K562 (cell line): ENCODE results near the gene KCNK4. TPM values are rescaled to one million over a fixed set of nuclear protein-coding genes. Genes with fewer than 3 reads are reported as not detected.

Experiments
- ATAC-seq: fragments of 200-7000 bp; cut with Tn5 transposase; 3 replicates; pipeline ENCODE4 v1.9.1; 2020; ENCODE audit warnings: moderate library complexity
- BruUV-seq: library from RNA; stranded (reverse); fragments of 400-500 nt; replicated peaks from 2 replicates; lab custom pipeline; 2021; lab: Mats Ljungman, UMichigan
- CTCF ChIA-PET: fragments of 300-600 bp; formaldehyde crosslinking; extraction: SDS; loops from one replicate; lab custom pipeline; 2021; ENCODE audit warnings: low intra/inter-chr PET ratio; lab: Yijun Ruan, JAX
- POLR2A ChIA-PET: fragments of 300-600, 350-650 bp; sonication (Branson Sonifier 250); formaldehyde crosslinking; extraction: SDS; loops from one replicate; lab custom pipeline; 2021; ENCODE audit warnings: antibody characterized with exemption, inconsistent platforms; lab: Yijun Ruan, JAX
- DNase-seq, 4 experiments: peaks; one replicate each; pipeline versions ENCODE4 v3.0.0 to v3.0.0-alpha.2; 2011 to 2018; ENCODE audit warnings: low spot score in 3 of 4, mixed read lengths in 3 of 4; ENCODE audit errors: extremely low read depth in 1 of 4
- FAIRE-seq: peaks from 2 replicates; lab custom pipeline; 2011; peaks lifted over from hg19 to GRCh38; lab: Jason Lieb, UNC
- H2AFZ ChIP-seq: 2 replicates; pipeline ENCODE4 v1.6.0; 2011; ENCODE audit warnings: low read depth, low read length, control low read depth, inconsistent platforms
- H3K27ac ChIP-seq: fragments of 200-600 bp; 3 replicates; pipeline ENCODE4 v1.8.0; 2011; ENCODE audit warnings: low read depth, mild to moderate bottlenecking, control low read depth, inconsistent platforms, low read length, moderate library complexity, mixed read lengths; ENCODE audit errors: extremely low read depth
- H3K27me3 ChIP-seq, 2 experiments: fragments of 300-600 bp in 1 of 2; 2 replicates in 1 of 2; 3 replicates in 1 of 2; pipeline versions ENCODE4 v1.6.0 to v1.8.0; 2011; ENCODE audit warnings: inconsistent platforms in 2 of 2, low read length in 2 of 2, mild to moderate bottlenecking in 1 of 2, mixed read lengths in 1 of 2, moderate library complexity in 1 of 2; ENCODE audit not compliant: control insufficient read depth in 2 of 2, insufficient read depth in 2 of 2
- H3K36me3 ChIP-seq: fragments of 300-600 bp; 3 replicates; pipeline ENCODE4 v1.8.0; 2011; ENCODE audit warnings: mild to moderate bottlenecking, low read length, inconsistent platforms; ENCODE audit not compliant: control insufficient read depth, insufficient read depth
- H3K4me1 ChIP-seq, 2 experiments: fragments of 200-600 bp in 1 of 2; replicated peaks in 1 of 2; 2 replicates in 1 of 2; 3 replicates in 1 of 2; pipeline versions ENCODE4 v1.5.1 to v1.8.0; 2011; ENCODE audit warnings: inconsistent platforms in 2 of 2, low read length in 2 of 2, mild to moderate bottlenecking in 1 of 2, mixed read lengths in 1 of 2, moderate library complexity in 1 of 2; ENCODE audit not compliant: control insufficient read depth in 2 of 2, insufficient read depth in 2 of 2
- H3K4me2 ChIP-seq: 2 replicates; pipeline ENCODE4 v1.6.1; 2011; ENCODE audit warnings: low read length, control low read depth, inconsistent platforms, mixed read lengths; ENCODE audit not compliant: insufficient read depth
- H3K4me3 ChIP-seq: fragments of 200-600 bp; sonication (generic), shearing (Covaris generic); 2 replicates; pipeline ENCODE4 v1.5.1; 2016; ENCODE audit warnings: control low read depth, inconsistent platforms
- H3K79me2 ChIP-seq: fragments of 200-600 bp; 3 replicates; pipeline ENCODE4 v1.8.0; 2011; ENCODE audit warnings: low read length, inconsistent platforms; ENCODE audit not compliant: control insufficient read depth, insufficient read depth
- H3K9ac ChIP-seq, 2 experiments: 2 replicates each; pipeline versions ENCODE4 v1.6.0 to v1.6.1; 2011; ENCODE audit warnings: low read depth in 2 of 2, low read length in 2 of 2, control low read depth in 1 of 2, inconsistent platforms in 1 of 2, mild to moderate bottlenecking in 1 of 2, mixed read lengths in 1 of 2; ENCODE audit not compliant: insufficient read depth in 1 of 2
- H3K9me1 ChIP-seq: one replicate; pipeline ENCODE4 v1.6.0; 2011; ENCODE audit warnings: inconsistent platforms, mild to moderate bottlenecking, low read length, moderate library complexity; ENCODE audit not compliant: control insufficient read depth, insufficient read depth
- H3K9me3 ChIP-seq: replicated peaks from 2 replicates; pipeline ENCODE4 v1.5.1; 2011; ENCODE audit warnings: low read depth, low read length, inconsistent platforms; ENCODE audit not compliant: control insufficient read depth, insufficient read depth
- H4K20me1 ChIP-seq: replicated peaks from 2 replicates; pipeline ENCODE4 v1.6.1; 2011; ENCODE audit warnings: low read length, inconsistent platforms, mixed read lengths; ENCODE audit not compliant: control insufficient read depth, insufficient read depth
- DMBX1 ChIP-seq: fragments of 250-450 bp; sonication (Bioruptor Pico); IDR thresholded peaks from 2 replicates; pipeline ENCODE4 v1.8.0; 2022; ENCODE audit warnings: inconsistent platforms, mild to moderate bottlenecking, moderate library complexity, borderline replicate concordance
- GABPA ChIP-seq: fragments of 200-800 bp; sonication (Bioruptor generic); conservative IDR thresholded peaks from 2 replicates; pipeline ENCODE4 v1.6.1; 2016; ENCODE audit warnings: low read depth, missing genetic modification characterization, missing compliant biosample characterization
- HMGN3 ChIP-seq: IDR thresholded peaks from 2 replicates; pipeline ENCODE4 v1.6.1; 2011; ENCODE audit warnings: borderline replicate concordance, low read depth, mild to moderate bottlenecking, mixed read lengths, low read length; ENCODE audit not compliant: insufficient read length; ENCODE audit errors: extremely low read depth
- HNRNPLL ChIP-seq: fragments of 200-400 bp; formaldehyde crosslinking; IDR thresholded peaks from 2 replicates; pipeline ENCODE4 v1.6.1; 2017; ENCODE audit warnings: low read length, low read depth, mild to moderate bottlenecking; ENCODE audit not compliant: poor library complexity, severe bottlenecking
- IFI16 ChIP-seq: fragments of 250-450 bp; sonication (Bioruptor Pico); IDR thresholded peaks from 2 replicates; pipeline ENCODE4 v2.1.2; 2022; ENCODE audit warnings: mild to moderate bottlenecking, inconsistent platforms
- NFIC ChIP-seq: fragments of 450-650 bp; IDR thresholded peaks from 2 replicates; pipeline ENCODE4 v1.6.1; 2017; ENCODE audit warnings: mild to moderate bottlenecking, inconsistent platforms
- NR4A1 ChIP-seq, 2 experiments: fragments of 250-450 bp in 1 of 2; fragments of 450-650 bp in 1 of 2; sonication (Bioruptor Pico) in 1 of 2; IDR thresholded peaks; 2 replicates each; pipeline versions ENCODE4 v1.4.0 to v1.6.1; 2016 to 2020; ENCODE audit warnings: mild to moderate bottlenecking in 2 of 2, missing compliant biosample characterization in 1 of 2, missing genetic modification characterization in 1 of 2, moderate library complexity in 1 of 2
- PCBP1 ChIP-seq: fragments of 200-400 bp; formaldehyde crosslinking; IDR thresholded peaks from 2 replicates; pipeline ENCODE4 v1.6.1; 2018; ENCODE audit warnings: mild to moderate bottlenecking, low read depth, low read length; ENCODE audit not compliant: poor library complexity, severe bottlenecking
- PRMT5 ChIP-seq: sonication (generic); formaldehyde crosslinking; IDR thresholded peaks from 2 replicates; pipeline ENCODE4 v1.5.0; 2020; ENCODE audit warnings: missing genetic modification reagents
- PTBP1 ChIP-seq: fragments of 200-400 bp; formaldehyde crosslinking; IDR thresholded peaks from 2 replicates; pipeline ENCODE4 v1.6.1; 2017; ENCODE audit warnings: low read depth, low read length
- RCOR1 ChIP-seq, 2 experiments: IDR thresholded peaks; 2 replicates each; pipeline ENCODE4 v1.6.1; 2012; ENCODE audit warnings: low read depth in 2 of 2, low read length in 2 of 2, borderline replicate concordance in 1 of 2, improper control_type of control experiment in 1 of 2
- SMAD4 ChIP-seq: fragments of 250-450 bp; sonication (Bioruptor Pico); conservative IDR thresholded peaks from 2 replicates; pipeline ENCODE4 v1.8.0; 2021; ENCODE audit warnings: inconsistent platforms, mild to moderate bottlenecking, moderate library complexity
- SRF ChIP-seq, 2 experiments: fragments of 250-450, 450-650 bp in 1 of 2; sonication (Bioruptor Pico) in 1 of 2; sonication (generic) in 1 of 2; formaldehyde crosslinking; IDR thresholded peaks; 2 replicates each; pipeline versions ENCODE4 v1.5.0 to v1.5.1; 2020 to 2022; ENCODE audit warnings: mild to moderate bottlenecking in 1 of 2, missing genetic modification reagents in 1 of 2
- TAF9B ChIP-seq: fragments of 450-650 bp; IDR thresholded peaks from 2 replicates; pipeline ENCODE4 v1.6.1; 2018; ENCODE audit warnings: mild to moderate bottlenecking; ENCODE audit not compliant: partially characterized antibody
- ZBTB7A ChIP-seq: IDR thresholded peaks from 2 replicates; pipeline ENCODE4 v1.6.1; 2011; ENCODE audit warnings: low read depth, mild to moderate bottlenecking, low read length, moderate library complexity, borderline replicate concordance; ENCODE audit not compliant: control insufficient read depth
- ZNF224 ChIP-seq: sonication (generic); formaldehyde crosslinking; IDR thresholded peaks from 2 replicates; pipeline ENCODE4 v1.8.0; 2022; ENCODE audit warnings: mild to moderate bottlenecking, missing genetic modification reagents
- ZNF282 ChIP-seq: sonication (generic); formaldehyde crosslinking; IDR thresholded peaks from 2 replicates; pipeline ENCODE4 v1.8.1; 2023; ENCODE audit warnings: missing genetic modification reagents
- ZNF511 ChIP-seq: sonication (generic); formaldehyde crosslinking; IDR thresholded peaks from 2 replicates; pipeline ENCODE4 v1.8.0; 2022; ENCODE audit warnings: mild to moderate bottlenecking, missing genetic modification reagents
- WGBS: fragments of 100-300 bp; shearing (Covaris generic); methylation state at CpG from one replicate; pipeline ENCODE4 v1.1.6; 2016; ENCODE audit warnings: low coverage, mixed read lengths; ENCODE audit not compliant: insufficient coverage; ENCODE audit errors: missing lambda C conversion rate; 5-methylcytosine and 5-hydroxymethylcytosine counted together
- in situ Hi-C: fragments of 300-500 bp; cut with MboI; formaldehyde crosslinking; loops from 4 replicates; pipeline ENCODE4 v1.15.0; 2018; ENCODE audit warnings: inconsistent platforms, mixed read lengths
- intact Hi-C: fragments of 100-400 bp; cut with micrococcal nuclease; formaldehyde crosslinking; loops from 2 replicates; pipeline ENCODE4 v1.14.2; 2022
- polyA plus RNA-seq, 8 experiments: library from polyadenylated mRNA; depleted of rRNA in 4 of 8; stranded (reverse) in 5 of 8; unstranded in 3 of 8; fragments of >200 nt; fragmentation: Nextera tagmentation in 2 of 8; fragmentation: Illumina TruSeq in 1 of 8; extraction: Ambion mirVana in 2 of 8; extraction: Trizol in 1 of 8; gene quantifications; 2 replicates each; pipeline versions ENCODE4 v1.2.1 to v1.2.3, GENCODE V29; 2011 to 2014; ENCODE audit warnings: inconsistent platforms in 1 of 8, missing spikeins in 1 of 8
- total RNA-seq, 7 experiments: library from RNA; depleted of rRNA in 6 of 7; stranded (reverse); fragments of >200 nt in 6 of 7; fragmentation: Illumina TruSeq in 2 of 7; extraction: Trizol in 2 of 7; gene quantifications; 2 replicates each; pipeline versions ENCODE4 v1.2.1 to v1.2.3, GENCODE V29; 2011 to 2021; ENCODE audit warnings: low replicate concordance in 1 of 7
- TF ChIP-seq, protein P1 (sequence below): sonication (generic); formaldehyde crosslinking; IDR thresholded peaks from 2 replicates; pipeline ENCODE4 v1.8.1; 2023; ENCODE audit warnings: mild to moderate bottlenecking, missing genetic modification reagents

Gene KCNK4
- total and polyA plus RNA-seq, 9 of the 15 experiments (the other 6 are each of a cell fraction or from before 2014, with no cell fraction given) = not detected

DNA sequence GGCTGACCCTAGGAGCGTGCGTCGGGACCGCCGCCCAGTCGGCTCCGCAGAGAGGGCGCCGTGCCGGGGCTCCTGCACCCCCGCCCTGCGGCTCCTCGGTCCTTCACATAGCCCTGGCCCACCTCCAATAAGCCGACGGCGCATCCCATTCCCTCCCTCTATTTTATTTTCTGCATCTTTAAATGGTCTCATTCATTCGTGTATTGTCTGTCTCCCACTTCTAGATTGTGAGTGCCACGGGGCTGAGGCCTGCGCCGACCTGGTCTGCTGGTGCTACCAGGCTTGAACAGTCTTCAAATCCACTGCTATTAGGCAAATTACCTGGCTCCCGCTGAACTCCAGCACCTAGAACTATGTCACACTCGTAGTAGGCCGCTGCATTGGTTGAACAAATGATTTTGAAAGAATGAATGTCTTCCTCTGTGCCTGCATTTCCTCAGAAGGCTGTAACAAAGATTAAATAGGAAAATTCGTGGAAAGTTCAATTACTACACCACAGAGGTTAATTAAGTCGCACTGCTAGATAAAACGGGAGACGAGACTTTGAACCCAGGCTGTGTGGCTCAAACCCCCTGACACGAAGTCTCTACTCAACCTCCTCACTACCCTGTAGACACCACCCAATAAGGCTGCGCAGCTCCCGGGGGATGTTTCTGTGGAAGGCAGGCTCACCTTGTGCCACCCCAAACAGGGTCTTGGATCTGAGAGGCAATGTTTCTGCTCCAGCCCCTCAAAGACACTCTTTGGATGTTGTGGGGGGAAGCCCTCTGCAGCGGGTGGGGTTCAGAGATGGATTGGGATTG lies 43.2 kb upstream of the KCNK4 start:
- intact Hi-C loops = loop anchor here (2.0 to 10.0 kb wide), 3 partner anchors 21 to 57 kb away; partner anchors contain the start of genes CATSPERZ, ESRRA and FERMT3
- H3K4me2 ChIP-seq = peak overlapping the region; percentile 87
- no peaks in the 10 kb centered on the region for H3K9me1 ChIP-seq
- ChIA-PET CTCF (no interaction called here), POLR2A (interaction anchor here (0.6 to 7.8 kb wide), 12 partner anchors 8 to 62 kb away, joined by 3 to 58 read pairs (median 4); partner anchors contain the start of genes FERMT3 and STIP1)
- peaks cover 50% of the 10 kb centered on the region for H3K79me2 ChIP-seq
- H3K4me1 ChIP-seq = peaks cover 42 to 92% of the 10 kb centered on the region in 2 experiments
- peak overlapping the region; percentile 71 for H2AFZ ChIP-seq
- WGBS = 19% methylated on average over 30 of the region's 31 CpGs
- no peaks in the 10 kb centered on the region for H3K27me3 ChIP-seq
- in situ Hi-C loops = no loop called here
- ATAC-seq (peak; percentile 18), DNase-seq (no peak), FAIRE-seq (peak; percentile 37)
- peaks cover 2% of the 10 kb centered on the region for H4K20me1 ChIP-seq
- peaks cover 32% of the 10 kb centered on the region for H3K36me3 ChIP-seq
- H3K27ac ChIP-seq = peak overlapping the region; percentile 85
- peak overlapping the region; percentile 98 for H3K4me3 ChIP-seq
- peak overlapping the region; percentile 80 to 95 for H3K9ac ChIP-seq
- H3K9me3 ChIP-seq = no peaks in the 10 kb centered on the region
- BruUV-seq = no TSS peak
- TF ChIP-seq NR4A1 (CRISPR knock-in tag; IDR thresholded peaks at IDR 0.05) (no peak), NR4A1 (tag; IDR thresholded peaks at IDR 0.05) (0 out of 2 replicates have a peak, but pooled peaks have one; percentile 12), NFIC (peak; percentile 48), IFI16 (CRISPR knock-in tag) (no peak), GABPA (no peak), RCOR1 (IDR thresholded peaks at IDR 0.05; ENCODE audit: borderline replicate concordance in 1 of 2, low read depth in 2 of 2, low read length in 2 of 2) (no peak), SRF (CRISPR knock-in tag; IDR thresholded peaks at IDR 0.05) (no peak), TAF9B (no peak), PCBP1 (no peak), PTBP1 (no peak), PRMT5 (CRISPR knock-in tag) (no peak), SMAD4 (CRISPR knock-in tag) (peak; percentile 25; the same call in 1 of the 2 replicates), HNRNPLL (peak; percentile 17), HMGN3 (no peak), ZBTB7A (0 out of 2 replicates have a peak, but pooled peaks have one; percentile 3), ZNF224 (CRISPR knock-in tag) (no peak), DMBX1 (CRISPR knock-in tag) (0 out of 2 replicates have a peak, but pooled peaks have one; percentile 17), ZNF511 (no peak), ZNF282 (no peak)
- TF ChIP-seq, protein P1, sequence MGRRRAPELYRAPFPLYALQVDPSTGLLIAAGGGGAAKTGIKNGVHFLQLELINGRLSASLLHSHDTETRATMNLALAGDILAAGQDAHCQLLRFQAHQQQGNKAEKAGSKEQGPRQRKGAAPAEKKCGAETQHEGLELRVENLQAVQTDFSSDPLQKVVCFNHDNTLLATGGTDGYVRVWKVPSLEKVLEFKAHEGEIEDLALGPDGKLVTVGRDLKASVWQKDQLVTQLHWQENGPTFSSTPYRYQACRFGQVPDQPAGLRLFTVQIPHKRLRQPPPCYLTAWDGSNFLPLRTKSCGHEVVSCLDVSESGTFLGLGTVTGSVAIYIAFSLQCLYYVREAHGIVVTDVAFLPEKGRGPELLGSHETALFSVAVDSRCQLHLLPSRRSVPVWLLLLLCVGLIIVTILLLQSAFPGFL (CRISPR knock-in tag) = 0 out of 2 replicates have a peak, but pooled peaks have one; percentile 8
